Fibroblast of skin of back (primary cell): ENCODE results near the gene NT5C1A.

Source experiments
- DNase-seq: peaks from one replicate; pipeline ENCODE4 v3.0.0-alpha.2; 2013

The NT5C1A gene

GRCh38 chr1:39635205-39635870 lies 36.6 kb downstream of the NT5C1A start:
- DNase-seq: peak; percentile 21

DNA sequence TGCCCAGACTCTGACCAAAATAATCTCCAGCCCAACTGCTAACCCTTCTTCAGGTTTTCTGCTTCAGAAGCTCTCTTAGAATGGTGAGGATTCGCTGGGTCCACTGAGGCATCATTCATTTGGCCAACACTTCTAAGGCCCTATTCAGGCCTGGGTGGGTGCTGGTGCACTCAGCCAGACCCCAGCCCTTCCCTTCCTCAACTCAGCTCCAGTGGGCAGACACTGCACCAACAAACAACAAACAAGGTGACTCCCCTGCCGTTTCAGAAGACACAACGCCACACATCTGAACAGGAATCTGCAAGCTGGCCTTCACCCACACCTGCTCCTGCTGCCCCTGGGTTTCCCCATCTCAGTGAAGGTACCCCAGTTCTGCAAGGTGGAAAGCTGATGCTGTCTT lies 38.5 kb downstream of the NT5C1A start:
- DNase-seq: no peak

- peak; percentile 59 for DNase-seq
Measured at GRCh38 chr1:39632682-39633417, 39.1 kb downstream of the NT5C1A start.

GRCh38 chr1:39632323-39632681 lies 39.6 kb downstream of the NT5C1A start:
- no peak for DNase-seq

DNA sequence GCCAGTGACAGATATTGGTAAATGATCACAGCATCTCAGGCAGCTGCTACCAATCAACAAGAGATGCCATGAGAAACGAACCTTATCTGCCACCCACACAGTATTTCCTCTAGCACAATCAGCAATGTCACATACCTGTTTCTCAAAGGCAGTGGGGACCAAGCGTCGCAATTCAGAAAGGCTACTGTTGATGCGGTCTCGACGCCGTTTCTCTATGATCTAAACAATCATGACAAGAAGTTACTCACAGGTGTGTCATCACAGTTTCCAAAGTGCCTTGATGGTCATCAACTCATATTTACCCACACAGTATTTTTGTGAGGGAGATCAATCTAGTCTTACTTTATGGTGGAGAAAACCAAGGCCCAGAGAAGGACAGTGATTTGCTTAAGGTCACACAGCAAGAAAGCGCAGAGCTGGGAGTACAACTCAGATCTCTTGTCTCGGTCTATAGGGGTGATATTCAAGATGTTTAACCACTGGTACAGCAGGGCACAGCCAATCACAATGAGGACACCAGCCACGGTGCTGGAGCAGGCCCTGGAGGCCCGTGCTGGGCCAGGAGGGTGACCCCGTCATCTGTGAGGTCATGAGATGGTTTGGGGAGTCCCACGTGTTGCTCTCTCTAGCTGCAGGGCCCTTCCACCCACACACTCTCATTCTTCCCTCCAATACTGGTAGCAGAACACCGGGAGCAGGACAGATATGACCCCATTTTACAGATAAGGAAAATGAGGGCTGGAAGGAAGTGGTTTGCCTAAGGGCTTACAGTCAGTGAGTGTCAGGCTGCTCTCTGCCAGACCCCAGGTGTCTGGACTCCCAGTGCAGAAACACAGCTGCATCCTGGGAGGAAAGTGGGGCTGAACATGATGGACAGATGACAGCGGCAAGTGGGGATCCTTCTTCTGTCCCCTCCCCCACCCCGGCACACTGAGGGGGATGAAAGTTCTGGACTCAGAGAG lies 40.3 kb downstream of the NT5C1A start:
- DNase-seq: no peak

GRCh38 chr1:39628807-39629350 lies 43.0 kb downstream of the NT5C1A start:
- DNase-seq: no peak

- DNase-seq: no peak
Measured at GRCh38 chr1:39626646-39627045, 45.3 kb downstream of the NT5C1A start.

DNA sequence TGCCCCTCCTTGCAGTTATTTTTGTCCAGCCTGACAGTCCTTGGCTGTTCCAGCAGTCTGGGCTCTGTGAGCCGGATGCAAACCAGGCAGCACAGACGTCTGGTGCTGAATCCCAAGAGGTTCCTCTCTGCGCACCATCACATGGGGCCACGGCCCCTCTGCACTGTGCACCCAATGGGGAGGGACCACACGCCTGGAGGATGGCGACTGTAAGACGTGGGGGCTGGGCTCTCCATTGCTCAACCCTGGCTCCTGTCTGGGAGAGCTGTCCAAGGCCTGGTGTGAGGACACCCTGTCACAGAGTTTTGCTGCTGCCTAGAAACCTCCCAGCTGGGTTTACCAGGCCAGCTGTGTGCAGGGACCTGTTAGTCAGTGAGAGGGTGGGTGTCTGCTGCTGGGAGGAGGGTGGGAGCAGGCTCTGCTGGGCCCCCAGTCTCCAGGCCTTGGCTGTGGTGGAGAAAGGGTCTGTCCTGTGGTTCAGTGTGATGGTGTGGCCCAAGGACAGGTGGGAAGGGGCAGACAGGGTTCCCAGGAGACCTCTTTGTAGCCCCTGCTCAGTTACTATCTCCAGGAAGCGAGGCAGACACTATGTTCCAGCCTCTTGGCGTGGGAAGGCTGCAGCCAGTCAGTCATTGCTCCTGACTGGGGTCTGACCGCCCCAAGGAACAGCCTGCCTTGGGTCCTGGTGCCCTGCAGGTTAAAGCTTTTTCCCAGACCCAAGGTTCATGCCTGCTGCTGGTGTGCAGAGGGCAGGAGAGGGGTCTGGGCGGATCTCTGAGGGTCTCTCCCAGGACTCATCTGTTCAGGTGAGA lies 46.2 kb downstream of the NT5C1A start:
- DNase-seq: peak; percentile 53

DNA sequence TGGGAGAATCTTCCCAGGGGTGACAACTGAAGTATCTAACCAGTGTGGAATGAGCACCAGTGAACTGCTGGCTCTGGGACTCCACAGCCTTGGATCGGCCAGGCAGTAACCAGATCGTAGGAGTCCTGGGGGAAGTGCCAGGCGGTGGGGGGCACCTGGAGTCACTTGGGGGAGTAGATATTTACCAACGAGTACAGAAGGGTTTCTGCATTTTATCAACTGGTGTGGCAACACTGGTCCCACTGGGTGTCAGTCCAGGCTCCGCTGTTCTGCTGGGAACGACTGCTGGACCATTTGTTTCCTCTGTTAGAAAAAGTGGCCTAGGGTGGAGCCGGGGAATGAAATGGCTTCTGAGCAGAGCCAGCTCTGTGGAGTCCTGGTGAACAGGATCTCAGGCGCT lies 46.9 kb downstream of the NT5C1A start:
- no peak for DNase-seq

DNA sequence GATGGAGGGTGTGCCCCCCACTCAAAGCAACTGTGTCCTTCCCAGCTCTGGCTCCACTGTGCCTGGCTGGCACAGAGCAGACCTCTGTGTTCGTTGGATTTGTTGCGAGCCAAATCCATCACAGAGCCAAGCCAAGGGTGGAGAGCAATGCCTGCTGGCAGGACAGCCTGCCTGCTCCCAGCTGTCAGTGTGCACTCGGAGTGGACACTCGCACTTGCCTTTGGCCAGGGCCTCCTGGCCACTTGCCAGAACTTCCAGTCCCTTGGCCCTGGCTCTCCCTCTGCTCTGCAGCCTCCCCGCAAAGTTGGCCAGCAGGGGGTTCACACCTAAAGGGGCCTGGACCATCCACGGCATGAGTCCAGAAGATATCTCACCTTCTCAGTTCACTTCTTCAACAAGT lies 48.9 kb downstream of the NT5C1A start:
- no peak for DNase-seq

GRCh38 chr1:39622427-39622826 lies 49.5 kb downstream of the NT5C1A start:
- DNase-seq: no peak

GRCh38 chr1:39620659-39621165 lies 51.2 kb downstream of the NT5C1A start:
- DNase-seq: peak; percentile 13

DNA sequence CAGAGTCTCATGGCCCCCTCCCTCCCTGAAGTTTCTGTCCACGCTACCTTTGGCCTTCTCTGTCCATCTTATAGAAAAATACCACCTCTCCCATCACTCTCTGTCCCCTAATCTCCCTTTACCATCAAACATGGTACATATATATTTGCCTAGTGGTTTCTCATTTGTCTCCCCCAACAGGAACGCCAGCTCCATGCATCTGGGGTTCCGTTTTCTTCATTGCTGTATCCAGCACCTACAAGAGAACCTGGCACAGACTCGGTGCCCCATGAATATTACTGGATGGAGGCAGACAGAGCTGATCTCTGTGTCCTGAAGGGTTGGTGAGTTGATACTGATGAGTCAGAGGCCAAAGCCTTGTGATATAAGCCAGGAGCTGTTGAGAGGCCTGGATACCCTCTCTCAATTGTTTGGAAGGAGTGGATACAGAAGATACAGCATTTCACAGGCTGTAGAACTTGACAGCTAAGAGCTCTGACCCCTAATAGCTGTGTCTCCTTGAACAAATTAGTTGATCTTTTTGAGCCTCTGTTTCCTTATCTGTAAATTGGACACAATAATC lies 54.3 kb downstream of the NT5C1A start:
- DNase-seq: no peak

- DNase-seq: no peak
Measured at GRCh38 chr1:39615086-39615673, 56.7 kb downstream of the NT5C1A start.

- DNase-seq: no peak
Measured at GRCh38 chr1:39614488-39614887, 57.4 kb downstream of the NT5C1A start.

DNA sequence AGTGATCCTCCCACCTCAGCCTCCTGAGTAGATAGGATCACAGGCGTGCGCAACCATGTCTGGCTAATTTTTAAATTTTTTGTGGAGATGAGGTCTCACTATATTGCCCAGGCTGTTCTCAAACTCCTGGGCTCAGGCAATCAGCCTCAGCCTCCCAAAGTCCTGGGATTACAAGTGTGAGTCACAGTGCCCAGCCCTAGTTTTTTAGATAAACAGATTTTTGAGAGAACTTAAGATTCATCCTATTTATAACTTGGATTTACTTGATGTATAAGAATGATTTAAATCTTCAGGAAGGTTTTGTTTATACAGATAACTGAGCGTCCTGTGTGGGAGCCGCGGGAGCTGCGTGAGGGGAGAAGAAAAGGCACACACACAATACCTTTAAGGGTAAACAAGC lies 58.7 kb downstream of the NT5C1A start:
- DNase-seq: peak; percentile 36

DNA sequence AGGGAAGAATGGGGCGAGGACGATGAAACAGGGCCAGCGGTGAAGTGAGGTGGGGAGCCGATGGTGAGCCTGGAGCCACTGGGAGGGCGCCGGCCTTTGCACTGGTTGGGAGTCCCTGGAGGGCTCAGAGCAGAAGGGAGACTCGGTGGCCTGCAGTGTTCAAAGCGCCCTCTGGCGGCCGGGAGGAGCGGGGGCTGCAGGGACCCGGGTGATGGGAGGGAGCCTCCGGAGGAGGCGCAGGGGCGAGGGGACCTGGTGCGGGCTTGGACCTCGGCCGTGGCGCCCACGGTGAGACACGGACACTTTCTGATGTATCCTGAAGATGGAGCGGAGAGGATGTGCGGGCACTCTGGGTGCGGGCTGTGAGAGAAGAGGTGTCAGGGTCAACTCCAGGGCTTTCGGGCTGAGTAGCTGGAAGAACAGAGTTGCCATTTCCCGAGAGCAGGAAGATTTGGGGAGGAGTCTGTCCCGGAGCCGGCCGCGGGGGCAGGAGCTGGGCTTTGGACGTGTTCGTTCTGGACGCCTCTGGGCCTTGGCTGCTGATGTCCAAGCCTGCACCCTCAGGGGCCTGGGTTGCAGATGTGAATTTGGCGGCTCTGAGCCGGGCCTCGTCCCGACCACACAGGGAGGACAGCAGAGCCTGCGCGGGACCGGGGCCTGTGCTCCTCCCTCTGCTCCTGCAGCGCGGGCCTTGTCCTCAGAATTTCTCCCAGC lies 62.1 kb downstream of the NT5C1A start:
- DNase-seq: peak; percentile 58
